ENCODE measurements around the gene KANK3.
"Not testable (repeated sequence)": the region's sequence is repeated elsewhere in the genome, so short reads cannot be mapped to it uniquely, and the experiment has no call there.

Gene KANK3

DNA sequence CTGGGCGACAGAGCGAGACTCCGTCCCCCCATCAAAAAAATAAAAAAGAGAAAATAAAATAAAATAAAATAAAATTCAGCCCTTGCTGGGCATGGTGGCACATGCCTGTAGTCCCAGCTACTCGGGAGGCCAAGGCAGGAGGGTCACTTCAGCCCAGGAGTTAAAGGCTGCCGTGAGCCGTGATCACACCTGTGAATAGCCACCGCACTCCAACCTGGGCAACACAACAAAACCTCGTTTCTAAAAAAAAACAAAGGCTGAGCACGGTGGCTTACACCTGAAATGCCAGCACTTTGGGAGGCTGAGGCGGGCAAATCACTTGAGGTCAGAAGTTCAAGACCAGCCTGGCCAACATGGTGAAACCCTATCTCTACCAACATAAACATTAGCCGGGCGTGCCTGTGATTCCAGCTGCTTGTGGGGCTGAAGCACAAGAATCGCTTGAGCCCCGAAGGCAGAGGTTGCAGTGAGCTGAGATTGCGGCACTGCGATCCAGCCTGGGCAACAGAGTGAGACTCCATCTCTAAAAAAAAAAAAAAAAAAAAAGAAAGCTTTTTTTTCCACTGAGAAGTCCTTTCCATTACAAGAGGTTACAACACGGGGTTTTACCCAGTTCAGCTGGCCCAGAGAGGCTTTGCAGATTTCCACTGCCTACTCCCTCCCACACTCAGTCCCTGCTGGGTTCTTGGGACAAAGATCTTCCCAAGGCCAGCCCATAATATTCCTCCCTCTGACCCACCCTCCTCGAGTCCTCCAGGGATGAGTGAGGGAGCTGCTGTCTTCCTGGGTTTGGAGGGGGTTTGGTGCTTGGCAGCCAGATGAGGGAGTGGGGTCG lies 27.3 kb upstream of the KANK3 start:
- no peak for DNase-seq

DNA sequence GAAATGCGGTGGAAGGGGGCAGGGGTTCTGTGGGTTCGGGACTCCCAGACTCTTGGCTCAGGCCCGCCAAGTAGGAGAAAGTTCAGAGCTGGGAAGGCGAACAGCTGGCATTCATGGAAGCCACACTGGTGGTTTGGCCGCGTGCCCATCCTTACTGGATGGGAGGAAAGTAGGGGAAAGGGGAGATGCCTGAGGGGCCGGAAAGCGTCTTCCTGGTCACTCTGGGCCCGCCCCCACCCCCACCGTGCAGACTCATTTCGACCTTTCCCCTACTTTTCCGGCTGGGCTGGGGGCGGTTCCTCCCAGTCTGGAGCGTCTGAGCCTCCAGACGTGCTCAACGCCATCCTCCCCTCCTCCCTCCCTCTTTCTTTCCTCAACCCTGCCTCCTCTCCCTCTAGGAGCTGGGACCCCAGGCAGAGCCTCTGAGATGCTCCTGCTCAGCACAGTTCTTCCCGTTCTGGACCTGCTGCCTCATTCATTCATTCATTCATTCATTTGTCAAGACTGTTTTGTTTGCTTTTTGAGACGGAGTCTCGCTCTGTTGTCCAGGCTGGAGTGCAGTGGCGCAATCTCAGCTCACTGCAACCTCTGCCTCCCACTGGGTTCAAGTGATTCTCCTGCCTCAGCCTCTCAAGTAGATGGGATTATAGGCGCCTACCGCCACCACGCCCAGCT lies 24.4 kb upstream of the KANK3 start:
- peak; percentile 74 for DNase-seq

- DNase-seq, result no peak
Measured at GRCh38 chr19:8366961-8367326, 23.9 kb upstream of the KANK3 start.

DNA sequence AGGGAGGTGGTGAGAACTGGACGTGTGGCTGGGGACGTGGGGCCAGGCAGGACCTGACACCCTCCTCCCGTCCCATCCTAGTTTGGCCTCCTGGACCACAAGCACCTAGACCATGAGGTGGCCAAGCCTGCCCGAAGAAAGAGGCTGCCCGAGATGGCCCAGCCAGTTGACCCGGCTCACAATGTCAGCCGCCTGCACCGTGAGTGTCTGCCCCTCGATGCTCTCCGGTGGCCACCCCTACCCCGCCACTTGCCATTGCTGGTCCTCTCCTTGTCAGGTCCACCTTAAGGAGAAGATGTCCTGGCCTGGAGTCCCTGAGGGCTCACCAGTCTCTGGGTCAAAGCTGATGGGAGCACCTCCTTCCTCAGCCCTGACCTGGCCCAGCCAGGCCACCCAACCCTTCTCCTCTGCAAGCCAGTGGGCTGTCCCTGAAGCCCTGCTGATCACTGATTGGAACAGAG lies 23.1 kb upstream of the KANK3 start:
- no peak for DNase-seq

GRCh38 chr19:8363803-8364771 lies 21.0 kb upstream of the KANK3 start, which contains the start of gene ANGPTL4:
Gene ANGPTL4, plus strand, starts transcription at chr19:8364155. Its CDS starts 167 bp downstream, at chr19:8364322.
- peak; percentile 11 for DNase-seq

DNA sequence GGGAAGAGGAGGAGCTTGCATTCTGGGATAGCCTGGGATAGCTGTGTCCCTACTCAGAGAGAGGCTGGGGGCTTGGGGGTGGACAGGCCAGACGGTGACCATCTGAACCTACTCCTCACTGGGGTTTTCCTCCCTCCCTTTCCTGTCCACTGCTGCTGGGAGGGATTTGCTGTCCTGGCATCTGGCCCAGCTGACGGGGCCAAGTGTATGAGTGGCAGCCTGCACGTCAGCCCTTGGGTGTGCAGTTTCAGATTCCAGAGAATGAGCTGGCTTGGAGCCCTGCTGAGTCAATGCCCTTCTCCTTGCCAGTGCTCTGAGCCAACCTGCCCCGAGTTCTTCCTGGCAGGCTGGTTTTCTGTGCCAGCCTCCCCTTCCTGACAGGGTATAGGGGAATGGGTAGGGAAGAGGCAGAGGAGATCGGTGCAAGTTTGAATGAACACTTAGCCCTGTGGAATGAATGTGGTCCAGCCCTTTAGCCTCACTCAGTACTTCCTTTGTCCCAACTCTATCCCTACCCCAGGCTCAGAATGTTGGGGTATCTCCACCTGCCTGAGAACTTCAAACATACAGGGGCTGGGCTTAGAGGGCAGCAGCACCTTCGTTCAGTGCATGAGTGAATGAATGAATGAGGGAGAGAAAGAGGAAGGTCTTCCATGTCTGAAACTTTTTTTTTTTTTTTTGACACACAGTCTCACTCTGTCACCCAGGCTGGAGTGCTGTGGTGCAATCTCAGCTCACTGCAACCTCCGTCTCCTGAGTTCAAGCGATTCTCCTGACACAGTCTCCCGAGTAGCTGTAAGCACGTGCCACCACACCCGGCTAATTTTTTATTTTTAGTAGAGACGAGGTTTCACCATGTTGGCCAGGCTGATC lies 19.1 kb upstream of the KANK3 start:
- DNase-seq, result peak; percentile 83

DNA sequence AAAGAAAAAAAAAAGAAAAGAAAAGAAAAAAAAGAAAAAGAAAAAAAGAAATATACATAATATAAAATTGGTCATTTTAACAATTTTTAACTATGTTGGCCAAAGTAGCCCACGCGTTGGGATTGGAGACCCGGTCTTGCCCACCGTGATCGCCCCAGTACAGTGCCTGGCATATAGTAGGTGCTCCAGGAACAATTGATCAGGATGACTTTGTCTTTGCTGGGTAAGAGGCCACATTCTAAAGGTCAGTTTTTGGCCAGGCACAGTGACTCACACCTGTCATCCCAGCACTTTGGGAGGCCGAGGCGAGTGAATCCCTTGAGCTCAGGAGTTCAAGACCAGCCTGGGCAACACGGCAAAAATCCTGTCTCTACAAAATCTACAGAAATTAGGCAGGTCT lies 17.1 kb upstream of the KANK3 start:
- no peak for DNase-seq

DNA sequence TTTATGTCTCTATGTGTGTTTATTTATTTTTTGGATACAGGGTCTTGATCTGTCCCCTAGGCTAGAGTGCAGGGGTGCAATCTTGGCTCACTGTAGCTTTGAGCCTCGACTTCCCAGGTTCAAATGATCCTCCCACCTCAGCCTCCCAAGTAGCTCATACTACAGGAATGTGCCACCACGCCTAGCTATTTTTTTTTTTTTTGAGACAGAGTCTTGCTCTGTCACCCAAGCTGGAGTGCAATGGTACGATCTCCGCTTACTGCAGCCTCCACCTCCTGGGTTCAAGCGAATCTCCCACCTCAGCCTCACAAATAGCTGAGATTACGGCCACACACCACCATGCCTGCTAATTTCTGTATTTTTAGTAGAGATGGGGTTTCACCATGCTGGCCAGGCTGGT lies 15.9 kb upstream of the KANK3 start:
- no peak for DNase-seq

DNA sequence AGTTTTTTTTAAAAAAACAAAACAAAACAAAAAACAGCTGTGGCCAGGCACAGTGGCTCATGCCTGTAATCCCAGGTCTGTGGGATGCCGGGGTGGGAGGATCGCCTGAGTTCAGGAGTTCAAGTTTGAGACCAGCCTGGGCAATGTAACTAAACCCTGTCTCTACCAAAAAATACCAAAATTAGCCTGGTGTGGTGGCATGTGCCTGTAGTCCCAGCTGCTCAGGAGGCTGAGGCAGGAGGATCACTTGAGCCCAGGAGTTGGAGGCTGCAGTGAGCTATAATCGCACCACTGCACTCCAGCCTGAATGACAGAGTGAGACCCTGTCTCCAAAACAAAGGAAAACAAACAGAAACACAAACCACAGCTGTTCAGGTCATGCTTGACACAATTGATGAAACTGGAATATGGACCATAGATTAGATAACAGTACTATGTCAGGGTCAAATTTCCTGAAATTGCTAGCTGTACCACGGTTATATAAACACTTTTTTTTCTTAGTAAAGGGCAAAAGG lies 14.0 kb upstream of the KANK3 start:
- DNase-seq, result no peak

- no peak for DNase-seq
Measured at GRCh38 chr19:8355631-8356402, 12.8 kb upstream of the KANK3 start.

DNA sequence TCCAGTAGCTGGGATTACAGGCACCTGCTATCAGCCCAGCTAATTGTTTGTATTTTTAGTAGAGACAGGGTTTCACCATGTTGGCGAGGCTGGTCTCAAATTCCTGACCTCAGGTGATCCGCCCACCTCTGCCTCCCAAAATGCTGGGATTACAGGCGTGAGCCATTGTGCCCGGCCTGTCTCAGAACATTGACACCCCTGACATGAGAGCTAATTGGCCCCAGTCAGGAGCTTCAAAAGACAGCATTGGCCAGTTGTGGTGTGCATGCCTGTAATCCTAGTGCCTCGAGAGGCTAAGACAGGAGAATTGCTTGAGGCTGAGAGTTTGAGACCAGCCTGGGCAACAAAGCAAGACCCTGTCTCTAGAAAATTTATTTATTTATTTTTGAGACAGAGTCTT lies 9.8 kb upstream of the KANK3 start:
- not testable (repeated sequence) for DNase-seq

GRCh38 chr19:8352134-8352827 lies 9.2 kb upstream of the KANK3 start:
- no peak for DNase-seq

GRCh38 chr19:8349629-8350372 lies 6.7 kb upstream of the KANK3 start:
- DNase-seq, result not testable (repeated sequence)

GRCh38 chr19:8343483-8343844 lies 402 bp upstream of the KANK3 start:
- no peak for DNase-seq

- no peak for DNase-seq
Measured at GRCh38 chr19:8342316-8342683, 762 bp downstream of the KANK3 start.

DNA sequence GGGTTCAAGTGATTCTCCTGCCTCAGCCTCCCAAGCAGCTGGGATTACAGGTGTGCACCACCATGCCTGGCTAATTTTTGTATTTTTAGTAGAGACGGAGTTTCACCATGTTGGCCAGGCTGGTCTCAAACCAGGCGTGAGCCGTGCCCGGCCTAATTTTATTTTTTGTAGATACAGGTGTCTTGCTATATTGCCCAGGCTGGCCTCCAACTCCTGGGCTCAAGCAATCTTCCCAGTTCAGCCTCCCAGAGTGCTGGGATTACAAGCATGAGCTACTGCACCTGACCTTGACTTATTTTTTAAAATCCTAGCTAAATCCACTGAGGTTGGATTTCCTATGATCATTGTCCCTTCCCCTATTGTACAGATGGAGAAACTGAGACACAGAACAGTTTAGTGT lies 1.6 kb downstream of the KANK3 start:
- DNase-seq, result not testable (repeated sequence)

- DNase-seq, result no peak
Measured at GRCh38 chr19:8340341-8341096, 2.5 kb downstream of the KANK3 start.

DNA sequence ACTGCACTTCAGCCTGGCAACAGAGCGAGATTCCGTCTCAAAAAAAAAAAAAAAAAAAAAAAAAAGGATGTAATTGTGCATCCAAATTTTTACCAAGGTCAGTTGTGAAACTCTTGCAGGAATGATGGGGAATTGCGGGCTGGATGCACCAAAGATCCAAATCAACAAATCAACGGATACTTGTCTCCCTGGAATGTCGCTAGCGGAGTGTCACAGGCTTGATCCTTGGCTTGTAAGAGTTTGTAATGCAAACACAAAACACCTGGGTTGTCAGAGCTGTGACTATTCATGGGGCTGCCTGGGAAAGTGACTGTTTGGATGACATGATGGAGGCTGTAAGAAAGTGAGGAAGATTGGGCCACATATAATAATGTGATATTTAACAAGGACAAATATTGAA lies 4.2 kb downstream of the KANK3 start:
- no peak for DNase-seq

GRCh38 chr19:8337728-8338127 lies 5.3 kb downstream of the KANK3 start:
- no peak for DNase-seq
